GM18511 (cell line): ENCODE measurements around the gene ARHGAP31.

Experiments used
- ATAC-seq: cut with Tn5 transposase; IDR thresholded peaks from one replicate; pipeline ENCODE4 v1.9.1; 2021; ENCODE audit warnings: mild to moderate bottlenecking, moderate library complexity; ENCODE audit not compliant: unreplicated experiment

ARHGAP31 gene

GRCh38 chr3:119375106-119375505, 80.9 kb downstream of the ARHGAP31 start:
- no peak for ATAC-seq

GRCh38 chr3:119375510-119375909, 81.3 kb downstream of the ARHGAP31 start:
- no peak for ATAC-seq

GRCh38 chr3:119376758-119377157, 82.6 kb downstream of the ARHGAP31 start:
- ATAC-seq, result no peak

GRCh38 chr3:119378259-119378803, 84.1 kb downstream of the ARHGAP31 start:
- no peak for ATAC-seq

- ATAC-seq, result no peak
These were observed 86.5 kb downstream of the ARHGAP31 start for GRCh38 chr3:119380697-119381096.

GRCh38 chr3:119382134-119382533, 88.0 kb downstream of the ARHGAP31 start:
- no peak for ATAC-seq

- no peak for ATAC-seq
These were observed 94.4 kb downstream of the ARHGAP31 start for GRCh38 chr3:119388577-119388976.

GRCh38 chr3:119395923-119396358, 101.8 kb downstream of the ARHGAP31 start:
- peak; percentile 58 for ATAC-seq

GRCh38 chr3:119396870-119397269, 102.7 kb downstream of the ARHGAP31 start:
- no peak for ATAC-seq

- ATAC-seq, result no peak
These were observed 106.3 kb downstream of the ARHGAP31 start for GRCh38 chr3:119400466-119400865.

GRCh38 chr3:119401069-119401468, 106.9 kb downstream of the ARHGAP31 start:
- ATAC-seq, result peak; percentile 74

GRCh38 chr3:119401503-119402440, 107.6 kb downstream of the ARHGAP31 start:
- ATAC-seq, result peak; percentile 76

GRCh38 chr3:119402791-119403190, 108.6 kb downstream of the ARHGAP31 start:
- no peak for ATAC-seq

- ATAC-seq, result no peak
These were observed 109.0 kb downstream of the ARHGAP31 start for GRCh38 chr3:119403201-119403600.

GRCh38 chr3:119405315-119405714, 111.1 kb downstream of the ARHGAP31 start:
- ATAC-seq, result no peak

- ATAC-seq, result no peak
These were observed 114.2 kb downstream of the ARHGAP31 start for GRCh38 chr3:119408243-119408950.

- ATAC-seq, result no peak
These were observed 115.7 kb downstream of the ARHGAP31 start for GRCh38 chr3:119409844-119410243.

GRCh38 chr3:119413603-119414280, 119.6 kb downstream of the ARHGAP31 start:
- no peak for ATAC-seq

- no peak for ATAC-seq
These were observed 122.7 kb downstream of the ARHGAP31 start for GRCh38 chr3:119416873-119417272.

- ATAC-seq, result no peak
These were observed 123.8 kb downstream of the ARHGAP31 start for GRCh38 chr3:119417771-119418512.
